ENCODE data around the gene FGL2. TPM values are rescaled to one million over a fixed set of nuclear protein-coding genes. Genes with fewer than 3 reads are reported as not detected.

The FGL2 gene
- total and polyA plus RNA-seq, 2 donors = 23.2 to 46.0 TPM

GRCh38 chr7:77200542-77200941, 923 bp upstream of the FGL2 start:
- Histone ChIP-seq H3K9me3 (ENCODE audit: control insufficient read depth in 2 of 2, insufficient read depth in 1 of 2, low read length in 1 of 2) (no peaks in the 10 kb centered on the region), H3K4me3 (ENCODE audit: low read length in 2 of 2) (no peak overlapping the region), H3K27me3 (ENCODE audit: control insufficient read depth in 2 of 2, insufficient read depth in 1 of 2, low read length in 1 of 2) (no peaks in the 10 kb centered on the region), H3K27ac (ENCODE audit: low read depth in 1 of 2, low read length in 1 of 2) (peak overlapping the region in 1 of 2 donors; percentile 3), H3K36me3 (ENCODE audit: control insufficient read depth in 2 of 2, insufficient read depth in 2 of 2, low read length in 1 of 2) (no peaks in the 10 kb centered on the region), H3K4me1 (ENCODE audit: control insufficient read depth in 2 of 2, insufficient read depth in 2 of 2, low read length in 2 of 2) (peaks cover 3 to 9% of the 10 kb centered on the region in 2 donors)
- 90% methylated on average over 2 of the region's 2 CpGs for WGBS
- DNase-seq (ENCODE audit: low read depth in 6 of 9, low spot score in 9 of 9) = peak in 1 of 9 donors; percentile 28

- no peak for DNase-seq (ENCODE audit: low read depth in 6 of 9, low spot score in 9 of 9)
- Histone ChIP-seq H3K4me1 (ENCODE audit: control insufficient read depth in 2 of 2, insufficient read depth in 2 of 2, low read length in 2 of 2) (peaks cover 3 to 12% of the 10 kb centered on the region in 2 donors), H3K27me3 (ENCODE audit: control insufficient read depth in 2 of 2, insufficient read depth in 1 of 2, low read length in 1 of 2) (no peaks in the 10 kb centered on the region), H3K27ac (ENCODE audit: low read depth in 1 of 2, low read length in 1 of 2) (no peak overlapping the region), H3K36me3 (ENCODE audit: control insufficient read depth in 2 of 2, insufficient read depth in 2 of 2, low read length in 1 of 2) (no peaks in the 10 kb centered on the region), H3K9me3 (ENCODE audit: control insufficient read depth in 2 of 2, insufficient read depth in 1 of 2, low read length in 1 of 2) (no peaks in the 10 kb centered on the region), H3K4me3 (ENCODE audit: low read length in 2 of 2) (no peak overlapping the region)
- 93% methylated on average over 4 of the region's 4 CpGs for WGBS
Observed at GRCh38 chr7:77197141-77197540, 2.5 kb downstream of the FGL2 start.

GRCh38 chr7:77188731-77189437, 10.7 kb downstream of the FGL2 start:
- peaks cover 0 to 13% of the 10 kb centered on the region in 2 donors for H3K4me1 ChIP-seq (ENCODE audit: control insufficient read depth in 2 of 2, insufficient read depth in 2 of 2, low read length in 2 of 2)

GRCh38 chr7:77185866-77186265, 13.8 kb downstream of the FGL2 start:
- H3K36me3 ChIP-seq (ENCODE audit: control insufficient read depth in 2 of 2, insufficient read depth in 2 of 2, low read length in 1 of 2) = no peaks in the 10 kb centered on the region
- no peak overlapping the region for H3K4me3 ChIP-seq (ENCODE audit: low read length in 2 of 2)
- H3K27ac ChIP-seq (ENCODE audit: low read depth in 1 of 2, low read length in 1 of 2) = no peak overlapping the region
- no peaks in the 10 kb centered on the region for H3K9me3 ChIP-seq (ENCODE audit: control insufficient read depth in 2 of 2, insufficient read depth in 1 of 2, low read length in 1 of 2)
- 97% methylated on average over 2 of the region's 2 CpGs for WGBS
- peaks cover 0 to 10% of the 10 kb centered on the region in 2 donors for H3K4me1 ChIP-seq (ENCODE audit: control insufficient read depth in 2 of 2, insufficient read depth in 2 of 2, low read length in 2 of 2)
- no peak for DNase-seq (ENCODE audit: low read depth in 6 of 9, low spot score in 9 of 9)
- no peaks in the 10 kb centered on the region for H3K27me3 ChIP-seq (ENCODE audit: control insufficient read depth in 2 of 2, insufficient read depth in 1 of 2, low read length in 1 of 2)

More at GRCh38 chr7:77188731-77189437, 10.7 kb downstream of the FGL2 start:
- Histone ChIP-seq H3K27ac (ENCODE audit: low read depth in 1 of 2, low read length in 1 of 2) (no peak overlapping the region), H3K9me3 (ENCODE audit: control insufficient read depth in 2 of 2, insufficient read depth in 1 of 2, low read length in 1 of 2) (no peaks in the 10 kb centered on the region), H3K27me3 (ENCODE audit: control insufficient read depth in 2 of 2, insufficient read depth in 1 of 2, low read length in 1 of 2) (no peaks in the 10 kb centered on the region), H3K36me3 (ENCODE audit: control insufficient read depth in 2 of 2, insufficient read depth in 2 of 2, low read length in 1 of 2) (no peaks in the 10 kb centered on the region), H3K4me3 (ENCODE audit: low read length in 2 of 2) (no peak overlapping the region)
- WGBS = 68% methylated on average over 4 of the region's 4 CpGs
- no peak for DNase-seq (ENCODE audit: low read depth in 6 of 9, low spot score in 9 of 9)

- H3K27me3 ChIP-seq (ENCODE audit: control insufficient read depth in 2 of 2, insufficient read depth in 1 of 2, low read length in 1 of 2) = no peaks in the 10 kb centered on the region
- H3K27ac ChIP-seq (ENCODE audit: low read depth in 1 of 2, low read length in 1 of 2) = no peak overlapping the region
- H3K4me3 ChIP-seq (ENCODE audit: low read length in 2 of 2) = no peak overlapping the region
- H3K4me1 ChIP-seq (ENCODE audit: control insufficient read depth in 2 of 2, insufficient read depth in 2 of 2, low read length in 2 of 2) = peaks cover 0 to 10% of the 10 kb centered on the region in 2 donors
- H3K36me3 ChIP-seq (ENCODE audit: control insufficient read depth in 2 of 2, insufficient read depth in 2 of 2, low read length in 1 of 2) = no peaks in the 10 kb centered on the region
- 91% methylated on average over 3 of the region's 3 CpGs for WGBS
- H3K9me3 ChIP-seq (ENCODE audit: control insufficient read depth in 2 of 2, insufficient read depth in 1 of 2, low read length in 1 of 2) = no peaks in the 10 kb centered on the region
- no peak for DNase-seq (ENCODE audit: low read depth in 6 of 9, low spot score in 9 of 9)
Observed at GRCh38 chr7:77184990-77185389, 14.6 kb downstream of the FGL2 start.

- Histone ChIP-seq H3K27ac (ENCODE audit: low read depth in 1 of 2, low read length in 1 of 2) (no peak overlapping the region), H3K4me1 (ENCODE audit: control insufficient read depth in 2 of 2, insufficient read depth in 2 of 2, low read length in 2 of 2) (peaks cover 0 to 6% of the 10 kb centered on the region in 2 donors), H3K9me3 (ENCODE audit: control insufficient read depth in 2 of 2, insufficient read depth in 1 of 2, low read length in 1 of 2) (no peaks in the 10 kb centered on the region), H3K27me3 (ENCODE audit: control insufficient read depth in 2 of 2, insufficient read depth in 1 of 2, low read length in 1 of 2) (no peaks in the 10 kb centered on the region), H3K4me3 (ENCODE audit: low read length in 2 of 2) (no peak overlapping the region), H3K36me3 (ENCODE audit: control insufficient read depth in 2 of 2, insufficient read depth in 2 of 2, low read length in 1 of 2) (no peaks in the 10 kb centered on the region)
- DNase-seq (ENCODE audit: low read depth in 6 of 9, low spot score in 9 of 9) = no peak
Observed at GRCh38 chr7:77184463-77184862, 15.2 kb downstream of the FGL2 start.

- DNase-seq (ENCODE audit: low read depth in 6 of 9, low spot score in 9 of 9) = no peak
- Histone ChIP-seq H3K4me3 (ENCODE audit: low read length in 2 of 2) (no peak overlapping the region), H3K9me3 (ENCODE audit: control insufficient read depth in 2 of 2, insufficient read depth in 1 of 2, low read length in 1 of 2) (no peaks in the 10 kb centered on the region), H3K27me3 (ENCODE audit: control insufficient read depth in 2 of 2, insufficient read depth in 1 of 2, low read length in 1 of 2) (no peaks in the 10 kb centered on the region), H3K27ac (ENCODE audit: low read depth in 1 of 2, low read length in 1 of 2) (no peak overlapping the region), H3K4me1 (ENCODE audit: control insufficient read depth in 2 of 2, insufficient read depth in 2 of 2, low read length in 2 of 2) (no peaks in the 10 kb centered on the region), H3K36me3 (ENCODE audit: control insufficient read depth in 2 of 2, insufficient read depth in 2 of 2, low read length in 1 of 2) (no peaks in the 10 kb centered on the region)
- 97% methylated on average over 1 of the region's 1 CpG for WGBS
Observed at GRCh38 chr7:77182261-77182660, 17.4 kb downstream of the FGL2 start.

GRCh38 chr7:77181734-77182133, 17.9 kb downstream of the FGL2 start:
- Histone ChIP-seq H3K27me3 (ENCODE audit: control insufficient read depth in 2 of 2, insufficient read depth in 1 of 2, low read length in 1 of 2) (no peaks in the 10 kb centered on the region), H3K4me3 (ENCODE audit: low read length in 2 of 2) (no peak overlapping the region), H3K9me3 (ENCODE audit: control insufficient read depth in 2 of 2, insufficient read depth in 1 of 2, low read length in 1 of 2) (no peaks in the 10 kb centered on the region), H3K36me3 (ENCODE audit: control insufficient read depth in 2 of 2, insufficient read depth in 2 of 2, low read length in 1 of 2) (no peaks in the 10 kb centered on the region), H3K4me1 (ENCODE audit: control insufficient read depth in 2 of 2, insufficient read depth in 2 of 2, low read length in 2 of 2) (no peaks in the 10 kb centered on the region), H3K27ac (ENCODE audit: low read depth in 1 of 2, low read length in 1 of 2) (no peak overlapping the region)
- no peak for DNase-seq (ENCODE audit: low read depth in 6 of 9, low spot score in 9 of 9)
- 92% methylated on average over 3 of the region's 3 CpGs for WGBS

GRCh38 chr7:77181015-77181595, 18.5 kb downstream of the FGL2 start:
- 98% methylated on average over 4 of the region's 4 CpGs for WGBS
- Histone ChIP-seq H3K4me1 (ENCODE audit: control insufficient read depth in 2 of 2, insufficient read depth in 2 of 2, low read length in 2 of 2) (no peaks in the 10 kb centered on the region), H3K9me3 (ENCODE audit: control insufficient read depth in 2 of 2, insufficient read depth in 1 of 2, low read length in 1 of 2) (no peaks in the 10 kb centered on the region), H3K27me3 (ENCODE audit: control insufficient read depth in 2 of 2, insufficient read depth in 1 of 2, low read length in 1 of 2) (no peaks in the 10 kb centered on the region), H3K36me3 (ENCODE audit: control insufficient read depth in 2 of 2, insufficient read depth in 2 of 2, low read length in 1 of 2) (no peaks in the 10 kb centered on the region), H3K4me3 (ENCODE audit: low read length in 2 of 2) (no peak overlapping the region), H3K27ac (ENCODE audit: low read depth in 1 of 2, low read length in 1 of 2) (no peak overlapping the region)
- DNase-seq (ENCODE audit: low read depth in 6 of 9, low spot score in 9 of 9) = no peak

All from thymus (tissue), 11 donors.